Peyer's patch (tissue), 4 donors: ENCODE measurements around the gene AGR3.

Experiments used
- POLR2A ChIP-seq, 2 donors: fragments of 450-650 bp; IDR thresholded peaks; one replicate each; pipeline ENCODE4 v1.5.1; 2017; ENCODE audit warnings: antibody characterized with exemption in 2 of 2, mild to moderate bottlenecking in 2 of 2, moderate library complexity in 2 of 2
- TF ChIP-seq, protein P1 (sequence below), 6 experiments: fragments of 450-650 bp in 4 of 6; fragments of 200-600 bp in 2 of 6; sonication (generic) in 1 of 6; IDR thresholded peaks; one replicate each; pipeline ENCODE4 v1.5.1; 2017 to 2019; ENCODE audit warnings: antibody characterized with exemption in 6 of 6, mild to moderate bottlenecking in 3 of 6, moderate library complexity in 1 of 6

- TF ChIP-seq, protein P1, sequence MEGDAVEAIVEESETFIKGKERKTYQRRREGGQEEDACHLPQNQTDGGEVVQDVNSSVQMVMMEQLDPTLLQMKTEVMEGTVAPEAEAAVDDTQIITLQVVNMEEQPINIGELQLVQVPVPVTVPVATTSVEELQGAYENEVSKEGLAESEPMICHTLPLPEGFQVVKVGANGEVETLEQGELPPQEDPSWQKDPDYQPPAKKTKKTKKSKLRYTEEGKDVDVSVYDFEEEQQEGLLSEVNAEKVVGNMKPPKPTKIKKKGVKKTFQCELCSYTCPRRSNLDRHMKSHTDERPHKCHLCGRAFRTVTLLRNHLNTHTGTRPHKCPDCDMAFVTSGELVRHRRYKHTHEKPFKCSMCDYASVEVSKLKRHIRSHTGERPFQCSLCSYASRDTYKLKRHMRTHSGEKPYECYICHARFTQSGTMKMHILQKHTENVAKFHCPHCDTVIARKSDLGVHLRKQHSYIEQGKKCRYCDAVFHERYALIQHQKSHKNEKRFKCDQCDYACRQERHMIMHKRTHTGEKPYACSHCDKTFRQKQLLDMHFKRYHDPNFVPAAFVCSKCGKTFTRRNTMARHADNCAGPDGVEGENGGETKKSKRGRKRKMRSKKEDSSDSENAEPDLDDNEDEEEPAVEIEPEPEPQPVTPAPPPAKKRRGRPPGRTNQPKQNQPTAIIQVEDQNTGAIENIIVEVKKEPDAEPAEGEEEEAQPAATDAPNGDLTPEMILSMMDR (IDR thresholded peaks at IDR 0.05), result no peak
- TF ChIP-seq POLR2A (IDR thresholded peaks at IDR 0.05), result no peak
Measured at GRCh38 chr7:16838891-16839290, 42.9 kb downstream of the AGR3 start.
